Activated CD8-positive, alpha-beta memory T cell treated with anti-CD3 and anti-CD28 coated beads for 36 hours (primary cell): ENCODE results near the gene TRPM4. TPM values are rescaled to one million over a fixed set of nuclear protein-coding genes. Genes with fewer than 3 reads are reported as not detected.

ENCODE experiments used
- CTCF ChIA-PET: fragments of 350-600 bp; sonication (Branson Sonifier 250); formaldehyde crosslinking; loops from one replicate; lab custom pipeline; 2021; ENCODE audit warnings: antibody characterized with exemption; lab: Charles Lee
- POLR2A ChIA-PET: fragments of 350-600 bp; sonication (Branson Sonifier 250); formaldehyde crosslinking; loops from one replicate; lab custom pipeline; 2021; ENCODE audit warnings: antibody characterized with exemption; lab: Charles Lee
- total RNA-seq, 2 experiments: library from RNA; stranded (reverse); gene quantifications; one replicate each; pipeline ENCODE4 v1.2.3, GENCODE V29; 2021

The TRPM4 gene
- total RNA-seq, 2 experiments from 2014 or later, result 0.13 TPM; not detected in 1

DNA sequence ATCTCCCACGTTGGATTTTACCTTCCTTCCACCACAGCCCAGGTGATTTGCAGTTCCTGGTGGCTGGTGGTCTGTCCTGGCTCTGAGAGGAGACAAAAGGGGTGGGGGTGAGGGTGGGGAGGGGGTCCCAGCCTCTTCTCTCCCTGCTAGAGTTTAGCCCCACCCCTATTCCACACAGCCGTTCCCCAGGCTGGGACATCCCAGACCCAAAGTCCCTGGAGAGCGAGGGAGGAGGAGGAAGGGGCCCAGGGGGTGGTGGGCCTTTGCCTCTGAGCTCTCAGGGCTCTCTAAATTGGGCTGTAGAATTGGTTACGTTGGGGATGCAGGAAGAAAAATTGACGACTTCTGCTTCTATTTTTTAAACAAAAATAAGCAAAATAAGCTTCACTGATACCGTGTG is 85.5 kb downstream of the TRPM4 start:
- CTCF ChIA-PET, result interaction anchor here (0.7 to 1.3 kb wide), 2 partner anchors 9 to 45 kb away, joined by 3 to 4 read pairs; no protein-coding TSS in a partner anchor

GRCh38 chr19:49243726-49244125 is 86.1 kb downstream of the TRPM4 start:
- ChIA-PET POLR2A (no interaction called here), CTCF (interaction anchor here (0.7 to 1.3 kb wide), 4 partner anchors 8 to 47 kb away, joined by 3 to 4 read pairs (median 4); no protein-coding TSS in a partner anchor)

More for the DNA sequence above, 85.5 kb downstream of the TRPM4 start:
- POLR2A ChIA-PET, result no interaction called here

GRCh38 chr19:49244256-49244655 is 86.7 kb downstream of the TRPM4 start:
- ChIA-PET POLR2A (no interaction called here), CTCF (interaction anchor here (0.8 to 0.9 kb wide), 3 partner anchors 18 to 47 kb away, joined by 3 to 5 read pairs (median 4); no protein-coding TSS in a partner anchor)

DNA sequence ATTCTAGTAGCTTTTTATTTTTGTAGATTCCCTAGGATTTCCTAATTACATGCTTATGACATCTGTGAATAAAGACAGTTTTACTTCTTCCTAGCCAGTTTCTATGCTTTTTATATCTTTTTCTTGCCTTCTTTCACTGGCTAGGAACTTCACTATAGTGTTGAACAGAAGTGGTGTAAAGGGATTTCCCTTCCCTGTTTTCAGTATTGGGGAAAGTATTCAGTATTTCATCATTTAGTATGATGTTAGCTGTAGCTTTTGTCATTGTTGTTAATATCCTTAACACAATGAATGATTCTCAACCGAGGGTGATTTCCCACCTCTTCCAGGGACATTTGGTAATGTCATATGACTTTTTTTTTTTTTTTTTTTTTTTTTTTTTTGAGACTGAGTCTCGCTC is 90.1 kb downstream of the TRPM4 start:
- POLR2A ChIA-PET, result no interaction called here

DNA sequence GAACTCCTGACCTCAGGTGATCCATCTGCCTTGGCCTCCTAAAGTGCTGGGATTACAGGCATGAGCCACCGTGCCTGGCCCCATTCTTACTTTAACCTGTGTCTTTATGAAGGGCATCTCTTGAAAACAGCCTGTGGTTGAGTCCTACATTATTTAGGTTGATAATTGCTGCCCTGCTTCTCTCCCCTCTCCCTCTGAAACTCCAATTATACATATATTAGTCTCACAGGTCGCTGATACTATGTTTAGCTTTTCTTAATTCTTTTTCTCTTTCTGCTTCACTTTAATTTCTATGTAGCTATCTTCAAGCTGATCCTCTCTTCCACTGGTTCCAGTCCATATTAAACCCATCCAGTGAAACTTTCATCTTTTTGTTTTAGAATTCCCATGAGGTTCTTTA is 92.3 kb downstream of the TRPM4 start:
- ChIA-PET CTCF (interaction anchor here (0.6 to 1.4 kb wide), 2 partner anchors 24 to 51 kb away, joined by 3 to 6 read pairs; no protein-coding TSS in a partner anchor), POLR2A (no interaction called here)

More for the DNA sequence above, 90.1 kb downstream of the TRPM4 start:
- CTCF ChIA-PET, result interaction anchor here (0.7 kb wide), 1 partner anchor 33 kb away, joined by 4 read pairs; no protein-coding TSS in a partner anchor

- CTCF ChIA-PET, result interaction anchor here (0.6 kb wide), 2 partner anchors 10 to 71 kb away, joined by 3 read pairs; no protein-coding TSS in a partner anchor
- POLR2A ChIA-PET, result no interaction called here
These were observed 98.1 kb downstream of the TRPM4 start for GRCh38 chr19:49255674-49256073.

- ChIA-PET CTCF (no interaction called here), POLR2A (no interaction called here)
These were observed 99.1 kb downstream of the TRPM4 start for GRCh38 chr19:49256691-49257090.

Other genes starting within 250 kb of the TRPM4 start
- gene DHDH, start 224.1 kb upstream of the TRPM4 start, total RNA-seq, result under 1 TPM; 0.32 to 0.67 TPM
- 100 to 1,000 TPM; 272 to 279 TPM for gene BAX, start 202.9 kb upstream of the TRPM4 start, total RNA-seq
- 1,000 to 10,000 TPM; 1,469 to 1,496 TPM for gene FTL, start 192.5 kb upstream of the TRPM4 start, total RNA-seq
- 10 to 100 TPM; 50.8 to 54.7 TPM for gene GYS1, start 164.5 kb upstream of the TRPM4 start, total RNA-seq
- 100 to 1,000 TPM; 173 to 175 TPM for gene RUVBL2, start 163.9 kb upstream of the TRPM4 start, total RNA-seq
- not detected for gene LHB, start 140.7 kb upstream of the TRPM4 start, total RNA-seq
- not detected for gene CGB3, start 133.5 kb upstream of the TRPM4 start, total RNA-seq
- not detected for gene CGB2, start 125.9 kb upstream of the TRPM4 start, total RNA-seq
- not detected for gene CGB1, start 120.9 kb upstream of the TRPM4 start, total RNA-seq
- gene CGB5, start 113.9 kb upstream of the TRPM4 start, total RNA-seq, result not detected
- not detected for gene CGB8, start 108.7 kb upstream of the TRPM4 start, total RNA-seq
- not detected for gene CGB7, start 100.0 kb upstream of the TRPM4 start, total RNA-seq
- gene NTF4, start 93.0 kb upstream of the TRPM4 start, total RNA-seq, result not detected
- gene KCNA7, start 85.1 kb upstream of the TRPM4 start, total RNA-seq, result not detected
- 100 to 1,000 TPM; 201 TPM for gene SNRNP70, start 72.3 kb upstream of the TRPM4 start, total RNA-seq
- 1 to 10 TPM; 4.7 to 4.9 TPM for gene LIN7B, start 43.4 kb upstream of the TRPM4 start, total RNA-seq
- 1 to 10 TPM; 1.0 to 1.4 TPM for gene C19orf73, start 38.6 kb upstream of the TRPM4 start, total RNA-seq
- gene PPFIA3, start 38.2 kb upstream of the TRPM4 start, total RNA-seq, result 1 to 10 TPM; 3.9 to 4.7 TPM
- not detected for gene HRC, start 2.4 kb upstream of the TRPM4 start, total RNA-seq
- under 1 TPM; 0.57 to 0.95 TPM for gene SLC6A16, start 167.4 kb downstream of the TRPM4 start, total RNA-seq
- gene CD37, start 177.6 kb downstream of the TRPM4 start, total RNA-seq, result 100 to 1,000 TPM; 101 to 102 TPM
- gene TEAD2, start 204.6 kb downstream of the TRPM4 start, total RNA-seq, result not detected
- gene DKKL1, start 206.1 kb downstream of the TRPM4 start, total RNA-seq, result not detected
- gene KASH5, start 230.5 kb downstream of the TRPM4 start, total RNA-seq, result under 1 TPM; 0.15 to 0.19 TPM